OCI-LY7 (cell line): ENCODE results near the gene EFCAB11.

ENCODE experiments used
- CTCF ChIP-seq: fragments of 200-600 bp; sonication (generic); conservative IDR thresholded peaks from 2 replicates; pipeline ENCODE4 v1.5.1; 2014; ENCODE audit warnings: mild to moderate bottlenecking, antibody characterized with exemption, low read length, moderate library complexity, mixed read lengths
- EZH2phosphoT487 ChIP-seq: fragments of 200-600 bp; sonication (generic); IDR thresholded peaks from 2 replicates; pipeline ENCODE4 v1.6.1; 2018; ENCODE audit warnings: low read depth, borderline replicate concordance, mild to moderate bottlenecking, mixed run types, antibody characterized with exemption, low read length, moderate library complexity, mixed read lengths

GRCh38 chr14:89858089-89858488 is 96.4 kb downstream of the EFCAB11 start:
- no peak for TF ChIP-seq CTCF
- TF ChIP-seq EZH2phosphoT487 = no peak
